HepG2 (cell line): Measurements from ENCODE around the gene INO80. TPM values are rescaled to one million over a fixed set of nuclear protein-coding genes. Genes with fewer than 3 reads are reported as not detected.

ENCODE experiments used
- HNF4A ChIP-seq: sonication (generic); formaldehyde crosslinking; IDR thresholded peaks from 2 replicates; pipeline ENCODE4 v1.4.0; 2020; ENCODE audit warnings: missing genetic modification reagents
- HNRNPL ChIP-seq: fragments of 200-400 bp; formaldehyde crosslinking; IDR thresholded peaks from 2 replicates; pipeline ENCODE4 v1.6.1; 2017; ENCODE audit warnings: mild to moderate bottlenecking, low read depth, low read length
- KLF11 ChIP-seq: IDR thresholded peaks from 2 replicates; pipeline ENCODE4 v1.6.1; 2016; ENCODE audit warnings: missing compliant biosample characterization
- NFYB ChIP-seq: sonication (generic); formaldehyde crosslinking; IDR thresholded peaks from 2 replicates; pipeline ENCODE4 v1.4.0; 2020; ENCODE audit warnings: missing genetic modification reagents
- SOX6 ChIP-seq, 2 experiments: fragments of 450-650 bp in 1 of 2; sonication (generic) in 1 of 2; formaldehyde crosslinking in 1 of 2; IDR thresholded peaks; 2 replicates each; pipeline versions ENCODE4 v1.4.0 to v1.6.1; 2017 to 2020; ENCODE audit warnings: antibody characterized with exemption in 1 of 2, mild to moderate bottlenecking in 1 of 2, missing genetic modification reagents in 1 of 2
- ZFX ChIP-seq: sonication (generic); formaldehyde crosslinking; IDR thresholded peaks from 2 replicates; pipeline ENCODE4 v1.4.0; 2020; ENCODE audit warnings: mild to moderate bottlenecking, low read depth, missing genetic modification reagents, moderate library complexity
- ZNF143 ChIP-seq: sonication (generic); formaldehyde crosslinking; IDR thresholded peaks from 2 replicates; pipeline ENCODE4 v1.4.0; 2020; ENCODE audit warnings: missing genetic modification reagents
- ZNF746 ChIP-seq: sonication (generic); formaldehyde crosslinking; IDR thresholded peaks from 2 replicates; pipeline ENCODE4 v1.8.0; 2022; ENCODE audit warnings: mild to moderate bottlenecking, missing genetic modification reagents
- ZSCAN25 ChIP-seq: sonication (generic); formaldehyde crosslinking; IDR thresholded peaks from 2 replicates; pipeline ENCODE4 v1.8.0; 2022; ENCODE audit warnings: mild to moderate bottlenecking, missing genetic modification reagents
- polyA plus RNA-seq, 8 experiments: library from polyadenylated mRNA; depleted of rRNA in 3 of 8; stranded (reverse) in 7 of 8; unstranded in 1 of 8; fragments of >200 nt; fragmentation: Illumina TruSeq in 4 of 8; extraction: Trizol in 4 of 8; gene quantifications; 2 replicates each; pipeline versions ENCODE4 v1.2.1 to v1.2.3, GENCODE V29; 2011 to 2016; ENCODE audit warnings: low read depth in 4 of 8, missing spikeins in 1 of 8, mixed read lengths in 1 of 8; ENCODE audit not compliant: insufficient read depth in 1 of 8
- total RNA-seq, 5 experiments: library from RNA; depleted of rRNA; stranded (reverse); fragments of >200 nt; fragmentation: Illumina TruSeq; extraction: Trizol; gene quantifications; 2 replicates each; pipeline ENCODE4 v1.2.3, GENCODE V29; 2016; ENCODE audit warnings: low read depth in 1 of 5
- TF ChIP-seq, protein P1 (sequence below): sonication (generic); formaldehyde crosslinking; IDR thresholded peaks from 2 replicates; pipeline ENCODE4 v1.5.0; 2020; ENCODE audit warnings: mild to moderate bottlenecking, missing genetic modification reagents, moderate library complexity
- TF ChIP-seq, protein P2 (sequence below): sonication (generic); formaldehyde crosslinking; IDR thresholded peaks from 2 replicates; pipeline ENCODE4 v1.4.0; 2020; ENCODE audit warnings: missing genetic modification reagents
- TF ChIP-seq, protein P3 (sequence below): sonication (generic); formaldehyde crosslinking; IDR thresholded peaks from 2 replicates; pipeline ENCODE4 v1.4.0; 2020; ENCODE audit warnings: mild to moderate bottlenecking, missing genetic modification reagents
- TF ChIP-seq, protein P4 (sequence below), 2 experiments: IDR thresholded peaks; 2 replicates each; pipeline ENCODE4 v1.6.1; 2011 to 2012; ENCODE audit warnings: low read length in 2 of 2, borderline replicate concordance in 1 of 2, low read depth in 1 of 2, mild to moderate bottlenecking in 1 of 2, moderate library complexity in 1 of 2

Gene INO80
- total and polyA plus RNA-seq, 2 of the 13 experiments (the other 11 are each of a cell fraction or from before 2014, with no cell fraction given), result 3.6 to 14.8 TPM

DNA sequence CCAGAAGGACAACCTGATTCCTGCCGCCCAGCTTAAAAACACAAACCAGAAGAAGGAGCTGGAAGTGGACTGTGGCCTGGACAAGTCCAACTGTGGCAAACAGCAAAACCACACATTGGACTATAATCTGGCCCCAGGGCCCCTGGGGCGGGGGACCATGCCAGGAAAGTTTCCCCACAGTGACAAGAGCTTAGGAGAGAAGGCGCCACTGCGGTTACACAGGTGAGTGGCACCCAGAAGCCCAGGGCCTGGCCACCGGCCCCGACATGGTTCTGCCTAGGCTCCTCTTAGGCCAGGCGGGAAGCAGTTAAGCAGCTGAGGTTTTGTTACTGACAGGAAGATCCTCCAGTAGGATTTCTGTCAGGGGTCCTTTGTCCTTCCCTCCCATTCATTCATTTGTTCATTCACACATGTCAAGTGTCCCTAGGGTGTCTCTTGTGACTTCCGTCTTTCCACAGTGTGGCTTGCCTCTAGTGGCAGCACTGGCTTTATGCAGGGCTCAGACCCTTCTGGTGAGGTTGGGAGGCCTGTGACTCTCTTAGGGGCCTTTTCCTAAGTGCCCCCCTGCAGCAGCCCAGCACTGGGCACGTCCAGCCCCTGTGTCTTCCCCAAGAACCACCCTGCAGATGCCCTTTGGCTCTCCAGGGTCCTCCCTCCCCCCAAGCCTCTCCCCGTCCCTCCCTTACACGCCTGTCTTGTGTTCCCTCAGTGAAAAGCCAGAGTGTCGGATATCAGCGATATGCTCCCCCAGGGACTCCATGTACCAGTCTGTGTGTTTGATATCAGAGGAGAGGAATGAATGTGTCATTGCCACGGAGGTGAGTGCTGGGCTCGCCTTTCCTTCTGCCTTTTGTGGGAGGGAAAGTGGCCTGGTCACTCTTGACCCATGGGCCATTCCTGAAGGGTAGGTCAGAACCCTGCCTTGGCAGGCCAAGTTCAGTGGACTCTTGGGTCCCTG is 179.1 kb downstream of the INO80 start (continued):
- TF ChIP-seq, protein P1, sequence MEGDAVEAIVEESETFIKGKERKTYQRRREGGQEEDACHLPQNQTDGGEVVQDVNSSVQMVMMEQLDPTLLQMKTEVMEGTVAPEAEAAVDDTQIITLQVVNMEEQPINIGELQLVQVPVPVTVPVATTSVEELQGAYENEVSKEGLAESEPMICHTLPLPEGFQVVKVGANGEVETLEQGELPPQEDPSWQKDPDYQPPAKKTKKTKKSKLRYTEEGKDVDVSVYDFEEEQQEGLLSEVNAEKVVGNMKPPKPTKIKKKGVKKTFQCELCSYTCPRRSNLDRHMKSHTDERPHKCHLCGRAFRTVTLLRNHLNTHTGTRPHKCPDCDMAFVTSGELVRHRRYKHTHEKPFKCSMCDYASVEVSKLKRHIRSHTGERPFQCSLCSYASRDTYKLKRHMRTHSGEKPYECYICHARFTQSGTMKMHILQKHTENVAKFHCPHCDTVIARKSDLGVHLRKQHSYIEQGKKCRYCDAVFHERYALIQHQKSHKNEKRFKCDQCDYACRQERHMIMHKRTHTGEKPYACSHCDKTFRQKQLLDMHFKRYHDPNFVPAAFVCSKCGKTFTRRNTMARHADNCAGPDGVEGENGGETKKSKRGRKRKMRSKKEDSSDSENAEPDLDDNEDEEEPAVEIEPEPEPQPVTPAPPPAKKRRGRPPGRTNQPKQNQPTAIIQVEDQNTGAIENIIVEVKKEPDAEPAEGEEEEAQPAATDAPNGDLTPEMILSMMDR, result 0 out of 2 replicates have a peak, but pooled peaks have one; percentile 1
- TF ChIP-seq, protein P2, sequence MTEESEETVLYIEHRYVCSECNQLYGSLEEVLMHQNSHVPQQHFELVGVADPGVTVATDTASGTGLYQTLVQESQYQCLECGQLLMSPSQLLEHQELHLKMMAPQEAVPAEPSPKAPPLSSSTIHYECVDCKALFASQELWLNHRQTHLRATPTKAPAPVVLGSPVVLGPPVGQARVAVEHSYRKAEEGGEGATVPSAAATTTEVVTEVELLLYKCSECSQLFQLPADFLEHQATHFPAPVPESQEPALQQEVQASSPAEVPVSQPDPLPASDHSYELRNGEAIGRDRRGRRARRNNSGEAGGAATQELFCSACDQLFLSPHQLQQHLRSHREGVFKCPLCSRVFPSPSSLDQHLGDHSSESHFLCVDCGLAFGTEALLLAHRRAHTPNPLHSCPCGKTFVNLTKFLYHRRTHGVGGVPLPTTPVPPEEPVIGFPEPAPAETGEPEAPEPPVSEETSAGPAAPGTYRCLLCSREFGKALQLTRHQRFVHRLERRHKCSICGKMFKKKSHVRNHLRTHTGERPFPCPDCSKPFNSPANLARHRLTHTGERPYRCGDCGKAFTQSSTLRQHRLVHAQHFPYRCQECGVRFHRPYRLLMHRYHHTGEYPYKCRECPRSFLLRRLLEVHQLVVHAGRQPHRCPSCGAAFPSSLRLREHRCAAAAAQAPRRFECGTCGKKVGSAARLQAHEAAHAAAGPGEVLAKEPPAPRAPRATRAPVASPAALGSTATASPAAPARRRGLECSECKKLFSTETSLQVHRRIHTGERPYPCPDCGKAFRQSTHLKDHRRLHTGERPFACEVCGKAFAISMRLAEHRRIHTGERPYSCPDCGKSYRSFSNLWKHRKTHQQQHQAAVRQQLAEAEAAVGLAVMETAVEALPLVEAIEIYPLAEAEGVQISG (CRISPR knock-in tag), result peak; percentile 41; the same call in 1 of the 2 replicates
- peak; percentile 25 for TF ChIP-seq NFYB
- TF ChIP-seq ZNF746 (CRISPR knock-in tag), result 0 out of 2 replicates have a peak, but pooled peaks have one; percentile 28
- no peak for TF ChIP-seq KLF11
- peak; percentile 45; the same call in 1 of the 2 replicates for TF ChIP-seq ZFX (CRISPR knock-in tag)
- TF ChIP-seq ZSCAN25, result no peak
- TF ChIP-seq SOX6 (IDR thresholded peaks at IDR 0.05), result no peak
- 0 out of 2 replicates have a peak, but pooled peaks have one; percentile 16 for TF ChIP-seq SOX6 (CRISPR knock-in tag; IDR thresholded peaks at IDR 0.05)
- TF ChIP-seq ZNF143 (CRISPR knock-in tag), result no peak
- TF ChIP-seq HNRNPL, result 0 out of 2 replicates have a peak, but pooled peaks have one; percentile 29
- TF ChIP-seq, protein P3, sequence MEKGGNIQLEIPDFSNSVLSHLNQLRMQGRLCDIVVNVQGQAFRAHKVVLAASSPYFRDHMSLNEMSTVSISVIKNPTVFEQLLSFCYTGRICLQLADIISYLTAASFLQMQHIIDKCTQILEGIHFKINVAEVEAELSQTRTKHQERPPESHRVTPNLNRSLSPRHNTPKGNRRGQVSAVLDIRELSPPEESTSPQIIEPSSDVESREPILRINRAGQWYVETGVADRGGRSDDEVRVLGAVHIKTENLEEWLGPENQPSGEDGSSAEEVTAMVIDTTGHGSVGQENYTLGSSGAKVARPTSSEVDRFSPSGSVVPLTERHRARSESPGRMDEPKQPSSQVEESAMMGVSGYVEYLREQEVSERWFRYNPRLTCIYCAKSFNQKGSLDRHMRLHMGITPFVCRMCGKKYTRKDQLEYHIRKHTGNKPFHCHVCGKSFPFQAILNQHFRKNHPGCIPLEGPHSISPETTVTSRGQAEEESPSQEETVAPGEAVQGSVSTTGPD, result 0 out of 2 replicates have a peak, but pooled peaks have one; percentile 49
- TF ChIP-seq, protein P4, sequence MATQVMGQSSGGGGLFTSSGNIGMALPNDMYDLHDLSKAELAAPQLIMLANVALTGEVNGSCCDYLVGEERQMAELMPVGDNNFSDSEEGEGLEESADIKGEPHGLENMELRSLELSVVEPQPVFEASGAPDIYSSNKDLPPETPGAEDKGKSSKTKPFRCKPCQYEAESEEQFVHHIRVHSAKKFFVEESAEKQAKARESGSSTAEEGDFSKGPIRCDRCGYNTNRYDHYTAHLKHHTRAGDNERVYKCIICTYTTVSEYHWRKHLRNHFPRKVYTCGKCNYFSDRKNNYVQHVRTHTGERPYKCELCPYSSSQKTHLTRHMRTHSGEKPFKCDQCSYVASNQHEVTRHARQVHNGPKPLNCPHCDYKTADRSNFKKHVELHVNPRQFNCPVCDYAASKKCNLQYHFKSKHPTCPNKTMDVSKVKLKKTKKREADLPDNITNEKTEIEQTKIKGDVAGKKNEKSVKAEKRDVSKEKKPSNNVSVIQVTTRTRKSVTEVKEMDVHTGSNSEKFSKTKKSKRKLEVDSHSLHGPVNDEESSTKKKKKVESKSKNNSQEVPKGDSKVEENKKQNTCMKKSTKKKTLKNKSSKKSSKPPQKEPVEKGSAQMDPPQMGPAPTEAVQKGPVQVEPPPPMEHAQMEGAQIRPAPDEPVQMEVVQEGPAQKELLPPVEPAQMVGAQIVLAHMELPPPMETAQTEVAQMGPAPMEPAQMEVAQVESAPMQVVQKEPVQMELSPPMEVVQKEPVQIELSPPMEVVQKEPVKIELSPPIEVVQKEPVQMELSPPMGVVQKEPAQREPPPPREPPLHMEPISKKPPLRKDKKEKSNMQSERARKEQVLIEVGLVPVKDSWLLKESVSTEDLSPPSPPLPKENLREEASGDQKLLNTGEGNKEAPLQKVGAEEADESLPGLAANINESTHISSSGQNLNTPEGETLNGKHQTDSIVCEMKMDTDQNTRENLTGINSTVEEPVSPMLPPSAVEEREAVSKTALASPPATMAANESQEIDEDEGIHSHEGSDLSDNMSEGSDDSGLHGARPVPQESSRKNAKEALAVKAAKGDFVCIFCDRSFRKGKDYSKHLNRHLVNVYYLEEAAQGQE (IDR thresholded peaks at IDR 0.05; ENCODE audit: borderline replicate concordance in 1 of 2, low read depth in 1 of 2, low read length in 2 of 2), result no peak
- TF ChIP-seq HNF4A, result peak; percentile 72
